HG03460 (cell line): ENCODE data around the gene GNPTAB.
"Not testable (repeated sequence)": the region's sequence is repeated elsewhere in the genome, so short reads cannot be mapped to it uniquely, and the experiment has no call there.

Experiments used
- ATAC-seq: cut with Tn5 transposase; IDR thresholded peaks from one replicate; pipeline ENCODE4 v1.9.1; 2021; ENCODE audit not compliant: unreplicated experiment

GNPTAB gene

DNA sequence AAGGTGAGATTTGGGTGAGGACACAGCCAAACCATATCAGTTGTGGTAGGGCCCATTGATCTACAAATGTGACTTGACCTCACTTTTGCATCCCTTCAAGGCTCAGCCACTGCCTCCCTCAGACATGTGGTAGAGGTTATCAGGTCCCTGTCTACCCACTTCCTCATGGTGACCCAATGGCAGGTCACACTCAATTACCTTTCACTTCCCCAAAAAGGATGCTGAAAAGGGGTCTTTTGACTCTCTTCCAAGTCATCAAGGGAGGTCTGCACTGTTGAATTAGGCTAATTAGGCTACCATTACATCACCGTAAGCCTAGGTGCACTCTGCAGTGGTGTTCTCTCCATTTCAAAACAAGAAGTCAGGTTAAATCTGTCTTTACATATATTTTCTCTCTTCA, 24.0 kb upstream of the GNPTAB start:
- ATAC-seq, result peak; percentile 48

DNA sequence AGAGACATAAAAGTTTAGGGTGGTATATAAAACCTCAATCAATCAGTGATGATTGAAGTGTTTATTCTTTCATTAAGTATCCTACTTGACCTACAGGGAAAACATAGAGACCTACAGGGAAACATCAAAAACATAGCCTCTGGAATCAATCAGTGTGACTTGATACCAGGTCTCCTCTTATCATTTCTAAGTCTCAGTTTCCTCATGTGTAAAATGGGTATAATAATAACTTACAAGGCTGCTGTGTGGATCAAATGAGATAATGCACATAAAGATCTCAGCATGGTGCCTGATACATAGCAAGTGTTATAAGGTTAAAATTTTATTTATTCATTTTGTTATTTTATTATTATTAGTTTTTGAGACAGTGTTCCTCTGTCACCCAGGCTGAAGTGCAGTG, 22.2 kb upstream of the GNPTAB start:
- ATAC-seq, result no peak

DNA sequence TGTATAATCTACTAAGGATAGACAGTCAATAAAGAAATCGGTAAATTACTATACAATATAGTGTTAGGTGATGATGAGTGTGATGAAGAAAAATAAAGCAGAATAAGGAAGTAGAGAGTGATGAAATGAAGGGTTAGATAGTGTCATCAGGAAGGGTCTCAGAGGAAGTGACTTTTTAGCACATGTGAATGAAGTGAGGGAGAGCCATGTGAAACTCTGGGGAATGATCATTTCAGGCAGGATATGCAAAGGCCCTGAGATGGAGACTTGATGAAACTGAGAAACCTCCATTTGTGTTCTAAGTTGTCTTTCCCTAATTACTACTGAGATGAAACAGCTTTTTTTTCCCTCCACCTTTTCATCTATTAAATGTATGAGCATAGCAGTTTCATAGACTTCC, 19.4 kb upstream of the GNPTAB start:
- ATAC-seq, result no peak

DNA sequence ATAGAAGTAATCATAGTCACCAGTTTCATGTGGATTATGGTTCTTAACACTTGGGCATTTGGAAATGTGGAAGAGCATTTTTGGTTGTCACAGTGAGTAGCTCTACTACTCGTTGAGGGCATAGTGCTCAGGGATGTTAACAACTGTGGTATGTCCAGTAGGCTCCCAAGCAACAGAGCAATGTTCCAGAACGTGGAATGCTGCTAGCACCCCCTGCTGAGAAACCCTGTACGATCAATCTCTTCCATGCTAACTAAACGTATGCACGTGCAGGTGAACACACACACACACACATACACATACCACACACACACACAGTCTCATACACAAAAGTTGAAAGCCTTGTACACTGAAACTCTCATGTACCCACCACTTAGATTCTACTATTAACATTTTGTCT, 16.6 kb upstream of the GNPTAB start:
- ATAC-seq, result no peak

DNA sequence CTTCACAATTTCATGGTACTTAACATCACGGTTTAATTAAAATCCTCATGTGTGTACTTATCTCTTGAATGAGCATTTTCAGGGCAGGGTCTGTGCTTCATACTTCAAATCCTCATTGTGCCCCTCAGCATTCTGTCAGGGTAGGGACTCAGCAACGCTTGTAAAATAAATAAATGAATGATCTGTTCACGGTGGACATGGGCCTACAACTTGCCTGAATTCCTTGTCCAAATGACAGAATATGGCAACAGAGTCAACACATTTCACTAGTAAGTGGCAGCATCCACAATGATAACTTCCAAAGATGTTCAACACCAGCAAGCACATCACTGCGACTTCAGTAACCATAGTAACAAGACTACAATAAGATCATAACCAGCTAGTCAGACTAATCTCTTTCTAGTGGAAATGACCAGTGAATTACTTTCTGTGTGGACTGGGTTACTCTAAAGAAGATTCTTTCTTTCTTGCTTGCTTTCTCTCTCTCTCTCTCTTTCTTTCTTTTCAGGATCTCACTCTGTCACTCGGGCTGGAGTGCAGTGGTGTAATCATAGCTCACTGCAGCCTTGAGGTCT, 14.5 kb upstream of the GNPTAB start:
- no peak for ATAC-seq

DNA sequence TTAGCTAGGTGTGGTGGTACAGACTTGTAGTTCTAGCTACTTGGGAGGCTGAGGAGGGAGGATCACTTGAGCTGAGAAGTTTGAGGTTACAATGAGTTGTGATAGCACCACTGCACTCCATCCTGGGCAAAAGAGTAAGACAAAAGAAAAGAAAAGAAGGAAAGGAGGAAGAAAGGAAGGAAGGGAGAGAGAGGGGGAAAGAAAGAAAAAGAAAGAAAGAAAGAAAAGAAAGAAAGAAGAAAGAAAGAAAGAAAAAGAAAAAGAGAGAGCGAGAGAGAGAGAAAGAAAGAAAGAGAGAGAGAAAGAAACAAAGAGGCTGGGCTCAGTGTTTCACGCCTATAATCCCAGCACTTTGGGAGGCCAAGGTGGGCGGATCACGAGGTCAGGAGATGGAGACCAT, 10.3 kb upstream of the GNPTAB start:
- ATAC-seq, result no peak

DNA sequence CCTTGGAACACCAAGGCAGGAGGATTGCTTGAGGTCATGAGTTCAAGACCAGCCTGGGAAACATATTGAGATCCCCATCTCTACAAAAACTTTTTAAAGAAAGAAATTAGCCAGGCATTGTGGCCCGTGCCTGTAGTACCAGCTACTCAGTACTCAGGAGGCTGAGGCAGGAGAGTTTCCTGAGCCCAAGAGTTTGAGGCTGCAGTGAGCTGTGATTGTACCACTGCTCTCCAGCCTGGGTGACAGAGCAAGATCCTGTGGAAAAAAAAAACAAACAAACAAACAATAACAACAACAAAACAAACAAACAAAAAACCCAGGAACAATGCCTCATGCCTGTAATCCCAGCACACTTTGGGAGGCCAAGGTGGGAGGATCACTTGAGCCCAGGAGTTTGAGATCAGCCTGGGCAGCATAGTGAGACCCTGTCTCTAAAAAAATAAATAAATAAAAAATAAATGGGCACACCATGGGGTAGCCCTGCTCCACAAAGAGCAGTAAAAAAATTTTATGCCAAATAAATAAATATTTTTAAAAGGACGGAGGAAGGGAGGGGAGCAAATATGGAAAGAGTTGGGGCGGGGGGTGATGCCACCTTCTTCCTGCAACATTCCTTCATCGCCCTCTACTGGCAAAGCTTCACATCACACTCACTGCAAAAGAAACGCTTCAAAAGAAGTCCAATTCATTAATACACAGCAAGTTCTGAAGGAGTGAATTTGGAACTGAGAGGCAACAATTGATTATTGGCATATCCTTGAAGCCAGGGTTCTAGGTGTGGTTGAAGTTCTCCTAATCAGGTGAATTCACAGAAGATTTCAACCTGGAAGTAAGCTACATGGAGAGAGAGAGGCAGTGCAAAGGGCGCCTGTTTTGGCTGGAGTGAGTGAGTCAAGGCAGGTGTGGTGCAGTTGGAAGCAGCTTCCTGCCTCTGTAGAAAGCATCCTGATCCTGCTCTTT, 8.8 kb upstream of the GNPTAB start:
- ATAC-seq, result no peak

DNA sequence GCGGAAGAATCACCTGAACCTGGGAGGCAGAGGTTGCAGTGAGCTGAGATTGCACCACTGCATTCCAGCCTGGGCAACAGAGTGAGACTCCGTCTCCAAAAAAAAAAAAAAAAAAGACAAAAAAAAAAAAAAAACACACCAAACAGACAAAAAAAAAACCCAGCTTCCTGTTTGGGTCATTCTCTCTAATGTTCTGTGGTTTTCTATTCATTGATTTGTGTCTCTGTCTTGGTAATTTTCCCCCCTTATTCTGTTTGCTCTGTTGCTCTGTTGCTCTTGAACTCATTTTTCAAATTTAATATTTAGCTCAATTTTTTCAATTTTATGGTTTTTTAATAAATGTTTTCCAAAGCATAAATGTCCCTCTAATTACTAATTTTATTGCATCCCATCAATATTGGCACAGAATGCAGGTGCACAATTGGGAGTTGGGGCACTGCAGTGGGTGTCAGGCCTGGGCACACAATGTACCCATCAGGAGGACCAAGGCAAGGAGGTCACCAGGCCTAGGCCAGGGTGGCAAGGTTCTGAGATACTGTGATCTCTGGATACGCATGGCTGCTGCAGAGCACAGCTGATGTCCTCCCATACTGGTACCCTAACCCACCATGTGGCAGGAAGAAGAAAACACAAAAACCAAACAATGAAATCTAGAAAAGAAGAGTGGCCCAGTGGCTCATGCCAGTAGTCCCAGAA, 8.0 kb upstream of the GNPTAB start:
- ATAC-seq, result peak; percentile 72

DNA sequence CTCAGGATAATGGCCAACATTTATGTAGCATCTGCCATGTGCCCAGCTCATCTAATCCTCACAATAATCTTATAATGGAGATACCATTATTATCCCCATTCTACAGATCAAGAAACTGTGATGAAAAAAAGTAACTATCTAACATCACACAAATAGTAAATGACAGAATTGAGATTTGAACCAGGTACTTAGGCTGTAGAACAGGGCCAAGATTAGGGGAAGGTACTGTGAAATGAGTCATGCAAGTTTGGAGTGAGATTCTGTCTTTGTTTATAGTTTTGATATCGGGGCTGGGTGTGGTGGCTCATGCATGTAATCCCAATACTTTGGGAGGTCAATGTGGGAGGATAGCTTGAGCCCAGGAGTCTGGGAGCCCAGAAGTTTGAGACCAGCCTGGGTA, 1.3 kb upstream of the GNPTAB start:
- ATAC-seq, result no peak

DNA sequence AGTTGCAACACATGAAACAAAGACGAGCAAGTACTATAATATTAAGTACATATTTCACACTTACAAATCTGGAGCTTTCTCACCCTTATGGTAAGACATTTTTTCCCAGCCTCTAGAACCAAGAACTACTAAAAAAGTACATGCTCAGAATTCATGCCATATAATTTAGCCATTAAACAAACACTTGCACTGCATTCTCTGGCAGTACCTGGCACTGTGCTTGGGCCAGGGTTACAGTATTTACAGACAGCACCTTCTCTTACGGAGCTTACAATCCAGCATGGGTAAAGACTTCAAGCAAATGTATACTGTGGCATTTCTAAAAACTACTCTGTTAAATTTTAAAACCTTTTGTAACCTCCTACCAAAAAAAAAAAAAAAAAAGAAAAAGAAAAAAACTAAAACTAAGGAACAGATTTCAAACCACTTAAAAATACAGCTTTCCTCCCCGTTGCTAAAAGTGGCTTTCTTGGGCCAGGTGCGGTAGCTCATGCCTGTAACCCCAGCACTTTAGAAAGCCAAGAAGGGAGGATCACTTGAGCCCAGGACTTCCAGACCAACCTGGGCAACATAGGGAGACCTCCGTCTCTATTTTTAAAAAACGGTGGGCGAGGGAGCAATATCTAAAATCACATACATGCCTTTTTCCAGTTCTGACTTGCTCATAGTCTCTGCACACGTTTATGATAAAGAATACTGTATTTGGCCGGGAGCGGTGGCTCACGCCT, 956 bp downstream of the GNPTAB start:
- ATAC-seq, result no peak

DNA sequence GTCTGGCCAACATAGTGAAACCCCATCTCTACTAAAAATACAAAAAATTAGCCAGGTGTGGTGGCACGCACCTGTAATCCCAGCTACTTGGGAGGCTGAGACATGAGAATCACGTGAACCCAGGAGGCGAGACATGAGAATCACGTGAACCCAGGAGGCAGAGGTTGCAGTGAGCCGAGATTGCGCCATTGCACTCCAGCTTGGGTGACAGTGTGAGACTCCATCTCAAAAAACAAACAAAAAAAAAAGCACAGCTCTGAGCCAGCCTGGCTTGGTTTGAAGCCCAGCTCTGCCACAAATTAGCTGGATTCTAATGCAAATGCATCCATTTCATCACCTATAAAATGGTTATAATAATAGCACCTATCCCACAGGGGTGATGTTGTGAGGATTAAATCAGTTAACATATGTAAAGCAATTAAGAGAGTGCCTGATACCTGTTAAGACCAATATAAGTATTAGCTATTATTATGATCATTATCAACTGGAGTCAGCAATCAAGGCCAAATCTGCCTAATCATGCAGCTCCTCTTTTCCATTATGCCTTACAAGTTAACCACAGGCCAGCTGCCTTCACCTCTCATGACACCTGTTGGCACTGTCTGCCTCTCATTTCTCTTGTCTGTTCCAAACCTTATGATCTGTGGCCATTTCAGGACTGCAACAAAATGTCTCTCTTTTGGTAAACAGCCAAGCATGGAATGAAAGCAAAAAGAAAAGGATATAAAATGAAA, 2.1 kb downstream of the GNPTAB start:
- no peak for ATAC-seq

DNA sequence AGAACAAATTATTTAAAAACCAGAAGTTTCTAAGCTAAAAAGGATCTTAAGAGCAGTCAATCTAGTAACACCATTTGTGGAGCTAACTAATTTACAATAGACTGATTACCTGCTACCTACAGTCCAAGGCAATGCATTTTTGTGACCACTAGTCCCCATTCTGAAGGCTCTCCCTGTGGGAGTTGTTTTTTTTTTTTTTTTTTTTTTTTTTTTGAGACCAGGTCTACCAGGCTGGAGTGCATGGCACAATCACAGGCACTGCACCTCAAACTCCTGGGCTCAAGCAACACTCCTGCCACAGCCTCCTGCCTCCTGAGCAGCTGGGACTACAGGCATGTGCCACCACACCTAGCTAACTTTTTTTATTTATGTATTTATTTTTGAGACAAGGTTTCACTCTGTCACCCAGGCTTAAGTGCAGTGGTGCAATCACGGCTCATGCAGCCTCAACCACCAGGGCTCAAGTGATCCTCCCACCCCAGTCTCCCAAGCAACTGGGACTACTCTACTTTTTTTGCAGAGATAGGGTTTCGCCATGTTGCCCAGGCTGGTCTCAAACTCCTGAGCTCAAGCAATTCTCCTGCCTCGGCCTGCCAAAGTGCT, 3.9 kb downstream of the GNPTAB start:
- no peak for ATAC-seq

DNA sequence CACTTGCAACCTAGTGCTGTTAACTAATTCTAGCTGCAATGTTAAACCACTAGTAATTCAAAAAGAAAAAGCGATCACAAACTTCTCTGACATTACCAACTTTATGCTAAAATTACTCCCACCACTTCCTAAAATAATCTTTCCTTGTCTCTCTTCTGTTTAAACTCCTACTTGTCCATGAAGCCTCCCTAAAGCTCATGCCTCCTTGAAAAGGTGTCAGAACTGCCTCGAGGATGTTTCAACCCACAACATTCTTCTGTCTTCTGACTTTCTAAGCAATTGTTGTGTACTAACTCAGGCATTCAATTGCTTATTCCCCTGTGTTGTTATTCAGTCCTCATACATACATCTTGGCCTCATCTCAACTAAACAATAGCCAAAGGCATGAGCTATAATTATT, 5.9 kb downstream of the GNPTAB start:
- ATAC-seq, result no peak

DNA sequence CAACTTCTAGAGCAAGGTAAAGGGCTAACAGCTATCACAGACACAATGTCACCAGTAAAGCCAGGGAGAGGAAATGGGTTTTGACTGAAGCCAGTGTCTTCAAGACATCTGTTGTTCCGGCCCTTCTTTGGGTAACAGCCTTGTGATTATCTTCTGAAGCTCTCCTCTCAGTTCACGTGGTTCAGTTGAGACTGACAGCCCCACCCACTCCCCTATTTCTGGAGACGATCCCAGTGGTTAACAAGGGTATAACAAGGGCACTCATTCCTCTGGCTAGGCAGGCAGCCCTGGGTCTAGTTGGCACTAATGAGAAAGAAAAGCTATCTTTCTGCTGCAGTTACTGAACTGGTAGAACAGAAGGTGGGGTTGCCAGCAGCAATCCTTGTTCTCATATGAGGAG, 6.9 kb downstream of the GNPTAB start:
- peak; percentile 68 for ATAC-seq

DNA sequence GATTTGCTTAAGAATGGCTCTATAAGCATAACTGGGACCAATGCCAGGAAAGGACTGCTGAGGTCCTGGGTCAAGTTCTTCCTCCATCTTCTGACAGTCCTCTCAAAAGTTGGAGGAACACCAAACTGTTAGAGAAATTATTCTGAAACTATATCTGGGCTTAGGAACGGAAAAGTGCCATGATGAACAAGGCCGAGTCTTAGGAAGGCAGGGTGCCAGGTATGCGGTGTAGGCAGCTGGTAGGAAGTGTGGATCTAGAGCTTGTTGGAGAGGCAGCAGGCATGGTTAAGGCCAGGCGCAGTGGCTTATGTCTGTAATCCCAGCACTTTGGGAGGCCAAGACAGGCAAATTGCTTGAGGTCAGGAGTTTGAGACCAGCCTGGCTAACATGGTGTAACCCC, 7.7 kb downstream of the GNPTAB start:
- ATAC-seq, result no peak

DNA sequence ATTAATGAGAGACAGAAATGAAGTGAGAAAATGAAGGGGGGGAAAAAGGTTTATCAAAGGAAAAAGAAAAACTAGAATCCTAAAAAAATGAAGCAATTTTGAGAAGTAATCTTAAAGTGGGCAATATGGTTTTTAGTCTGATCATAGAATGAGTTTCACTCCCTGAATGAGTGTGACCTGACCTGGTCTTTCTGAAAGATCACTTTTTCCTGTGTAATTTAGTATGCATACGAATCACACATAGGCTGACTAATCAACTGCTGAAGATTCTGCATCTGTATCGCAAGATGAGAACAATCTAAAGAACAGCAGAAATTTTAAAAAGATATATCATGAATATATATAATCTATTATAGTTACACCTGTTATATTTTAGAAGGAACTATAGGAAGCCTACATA, 11.3 kb downstream of the GNPTAB start:
- ATAC-seq, result no peak

DNA sequence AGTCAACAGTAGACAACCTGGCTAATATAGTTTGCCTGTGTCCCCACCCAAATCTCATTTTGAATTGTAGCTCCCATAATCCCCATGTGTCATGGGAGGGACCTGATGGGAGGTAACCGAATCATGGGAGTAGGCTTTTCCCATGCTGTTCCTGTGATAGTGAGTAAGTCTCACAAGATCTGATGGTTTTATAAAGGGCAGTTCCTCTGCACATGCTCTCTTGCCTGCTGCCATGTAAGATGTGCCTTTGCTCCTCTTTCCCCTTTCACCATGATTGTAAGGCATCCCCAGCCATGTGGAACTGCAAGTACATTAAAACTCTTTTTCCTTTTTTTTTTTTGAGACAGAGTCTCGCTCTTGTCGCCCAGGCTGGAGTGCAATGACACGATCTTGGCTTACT, 12.1 kb downstream of the GNPTAB start:
- ATAC-seq, result not testable (repeated sequence)

DNA sequence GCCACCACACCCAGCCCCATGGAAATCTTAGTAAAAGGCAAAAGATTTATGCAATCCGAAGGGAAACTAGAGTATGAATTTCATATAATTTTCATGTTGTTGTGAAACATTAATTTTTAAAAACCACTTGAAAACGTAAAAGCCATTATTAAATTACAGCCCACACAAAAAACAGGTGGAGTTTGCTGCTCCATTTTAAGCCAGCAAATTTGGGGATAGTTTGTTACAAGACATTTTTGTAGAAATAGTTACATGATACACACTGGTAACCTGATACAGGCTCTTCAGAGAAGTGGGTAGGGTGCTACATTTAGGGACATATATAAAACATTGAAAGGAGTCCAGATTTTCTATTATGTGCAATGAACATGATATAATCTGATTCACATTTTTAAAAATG, 17.6 kb downstream of the GNPTAB start:
- no peak for ATAC-seq

DNA sequence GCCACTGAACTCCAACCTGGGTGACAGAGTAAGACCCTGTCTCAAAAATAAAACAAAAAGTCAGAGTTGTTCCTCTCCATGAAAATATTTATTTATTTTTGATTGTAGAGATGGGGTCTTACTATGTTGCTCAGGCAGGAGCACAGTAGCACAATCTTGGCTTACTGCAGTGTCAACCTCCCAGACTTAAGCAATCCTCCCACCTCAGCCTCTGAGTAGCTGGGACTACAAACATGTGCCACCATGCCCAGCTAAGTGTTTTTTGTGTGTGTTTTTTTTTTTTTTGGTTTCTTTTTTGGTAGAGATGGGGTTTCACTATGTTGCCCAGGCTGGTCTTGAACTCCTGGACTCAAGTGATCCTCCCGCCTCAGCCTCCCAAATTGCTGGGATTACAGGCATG, 18.0 kb downstream of the GNPTAB start:
- not testable (repeated sequence) for ATAC-seq

DNA sequence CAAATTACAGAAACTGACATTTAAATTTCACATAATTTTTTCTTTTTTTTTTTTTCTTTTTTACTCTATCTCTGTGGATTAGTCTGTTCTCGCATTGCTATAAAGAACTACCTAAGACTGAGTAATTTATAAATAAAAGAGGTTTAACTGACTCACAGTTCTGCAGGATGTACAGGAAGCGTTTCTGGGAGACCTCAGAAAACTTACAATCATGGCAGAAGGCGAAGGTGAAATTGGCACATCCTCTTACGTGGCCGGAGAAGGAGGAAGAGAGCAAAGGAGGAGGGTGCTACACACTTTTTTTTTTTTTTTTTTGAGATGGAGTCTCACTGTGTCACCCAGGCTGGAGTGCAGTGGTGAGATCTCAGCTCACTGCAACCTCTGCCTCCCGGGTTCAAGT, 19.4 kb downstream of the GNPTAB start:
- ATAC-seq, result not testable (repeated sequence)
